K562 (cell line): Measurements from ENCODE around the gene PARP9. TPM values are rescaled to one million over a fixed set of nuclear protein-coding genes. Genes with fewer than 3 reads are reported as not detected.

Experiments used
- ATAC-seq: fragments of 200-7000 bp; cut with Tn5 transposase; 3 replicates; pipeline ENCODE4 v1.9.1; 2020; ENCODE audit warnings: moderate library complexity
- BruUV-seq: library from RNA; stranded (reverse); fragments of 400-500 nt; replicated peaks from 2 replicates; lab custom pipeline; 2021; lab: Mats Ljungman, UMichigan
- CTCF ChIA-PET: fragments of 300-600 bp; formaldehyde crosslinking; extraction: SDS; loops from one replicate; lab custom pipeline; 2021; ENCODE audit warnings: low intra/inter-chr PET ratio; lab: Yijun Ruan, JAX
- POLR2A ChIA-PET: fragments of 300-600, 350-650 bp; sonication (Branson Sonifier 250); formaldehyde crosslinking; extraction: SDS; loops from one replicate; lab custom pipeline; 2021; ENCODE audit warnings: antibody characterized with exemption, inconsistent platforms; lab: Yijun Ruan, JAX
- DNase-seq, 4 experiments: peaks; one replicate each; pipeline versions ENCODE4 v3.0.0 to v3.0.0-alpha.2; 2011 to 2018; ENCODE audit warnings: low spot score in 3 of 4, mixed read lengths in 3 of 4; ENCODE audit errors: extremely low read depth in 1 of 4
- FAIRE-seq: peaks from 2 replicates; lab custom pipeline; 2011; peaks lifted over from hg19 to GRCh38; lab: Jason Lieb, UNC
- H2AFZ ChIP-seq: 2 replicates; pipeline ENCODE4 v1.6.0; 2011; ENCODE audit warnings: low read depth, low read length, control low read depth, inconsistent platforms
- H3K27ac ChIP-seq: fragments of 200-600 bp; 3 replicates; pipeline ENCODE4 v1.8.0; 2011; ENCODE audit warnings: low read depth, mild to moderate bottlenecking, control low read depth, inconsistent platforms, low read length, moderate library complexity, mixed read lengths; ENCODE audit errors: extremely low read depth
- H3K27me3 ChIP-seq, 2 experiments: fragments of 300-600 bp in 1 of 2; 2 replicates in 1 of 2; 3 replicates in 1 of 2; pipeline versions ENCODE4 v1.6.0 to v1.8.0; 2011; ENCODE audit warnings: inconsistent platforms in 2 of 2, low read length in 2 of 2, mild to moderate bottlenecking in 1 of 2, mixed read lengths in 1 of 2, moderate library complexity in 1 of 2; ENCODE audit not compliant: control insufficient read depth in 2 of 2, insufficient read depth in 2 of 2
- H3K36me3 ChIP-seq: fragments of 300-600 bp; 3 replicates; pipeline ENCODE4 v1.8.0; 2011; ENCODE audit warnings: mild to moderate bottlenecking, low read length, inconsistent platforms; ENCODE audit not compliant: control insufficient read depth, insufficient read depth
- H3K4me1 ChIP-seq, 2 experiments: fragments of 200-600 bp in 1 of 2; replicated peaks in 1 of 2; 2 replicates in 1 of 2; 3 replicates in 1 of 2; pipeline versions ENCODE4 v1.5.1 to v1.8.0; 2011; ENCODE audit warnings: inconsistent platforms in 2 of 2, low read length in 2 of 2, mild to moderate bottlenecking in 1 of 2, mixed read lengths in 1 of 2, moderate library complexity in 1 of 2; ENCODE audit not compliant: control insufficient read depth in 2 of 2, insufficient read depth in 2 of 2
- H3K4me2 ChIP-seq: 2 replicates; pipeline ENCODE4 v1.6.1; 2011; ENCODE audit warnings: low read length, control low read depth, inconsistent platforms, mixed read lengths; ENCODE audit not compliant: insufficient read depth
- H3K4me3 ChIP-seq: fragments of 200-600 bp; sonication (generic), shearing (Covaris generic); 2 replicates; pipeline ENCODE4 v1.5.1; 2016; ENCODE audit warnings: control low read depth, inconsistent platforms
- H3K79me2 ChIP-seq: fragments of 200-600 bp; 3 replicates; pipeline ENCODE4 v1.8.0; 2011; ENCODE audit warnings: low read length, inconsistent platforms; ENCODE audit not compliant: control insufficient read depth, insufficient read depth
- H3K9ac ChIP-seq, 2 experiments: 2 replicates each; pipeline versions ENCODE4 v1.6.0 to v1.6.1; 2011; ENCODE audit warnings: low read depth in 2 of 2, low read length in 2 of 2, control low read depth in 1 of 2, inconsistent platforms in 1 of 2, mild to moderate bottlenecking in 1 of 2, mixed read lengths in 1 of 2; ENCODE audit not compliant: insufficient read depth in 1 of 2
- H3K9me1 ChIP-seq: one replicate; pipeline ENCODE4 v1.6.0; 2011; ENCODE audit warnings: inconsistent platforms, mild to moderate bottlenecking, low read length, moderate library complexity; ENCODE audit not compliant: control insufficient read depth, insufficient read depth
- H3K9me3 ChIP-seq: replicated peaks from 2 replicates; pipeline ENCODE4 v1.5.1; 2011; ENCODE audit warnings: low read depth, low read length, inconsistent platforms; ENCODE audit not compliant: control insufficient read depth, insufficient read depth
- H4K20me1 ChIP-seq: replicated peaks from 2 replicates; pipeline ENCODE4 v1.6.1; 2011; ENCODE audit warnings: low read length, inconsistent platforms, mixed read lengths; ENCODE audit not compliant: control insufficient read depth, insufficient read depth
- C11orf30 ChIP-seq: fragments of 450-650 bp; IDR thresholded peaks from 2 replicates; pipeline ENCODE4 v1.6.1; 2016; ENCODE audit warnings: low read depth, mild to moderate bottlenecking
- CXXC5 ChIP-seq: fragments of 250-450 bp; sonication (Bioruptor Pico); IDR thresholded peaks from 2 replicates; pipeline ENCODE4 v1.8.0; 2022; ENCODE audit warnings: inconsistent platforms, mild to moderate bottlenecking, moderate library complexity
- MEIS2 ChIP-seq: fragments of 450-650 bp; IDR thresholded peaks from 2 replicates; pipeline ENCODE4 v1.6.1; 2014; ENCODE audit warnings: mild to moderate bottlenecking; ENCODE audit not compliant: partially characterized antibody
- RBM39 ChIP-seq: fragments of 200-400 bp; formaldehyde crosslinking; optimal IDR thresholded peaks from 2 replicates; pipeline ENCODE3; 2018; ENCODE audit warnings: low read depth, low read length
- RNF219 ChIP-seq: fragments of 250-450 bp; sonication (Bioruptor Pico); IDR thresholded peaks from 2 replicates; pipeline ENCODE4 v1.5.0; 2022; ENCODE audit warnings: mild to moderate bottlenecking
- U2AF1 ChIP-seq: fragments of 200-400 bp; formaldehyde crosslinking; optimal IDR thresholded peaks from 2 replicates; pipeline ENCODE3; 2017; ENCODE audit warnings: mild to moderate bottlenecking, low read depth, low read length, moderate library complexity
- ZNF239 ChIP-seq: fragments of 250-450 bp; sonication (Bioruptor Pico); IDR thresholded peaks from 2 replicates; pipeline ENCODE4 v1.4.0; 2020; ENCODE audit warnings: mild to moderate bottlenecking
- WGBS: fragments of 100-300 bp; shearing (Covaris generic); methylation state at CpG from one replicate; pipeline ENCODE4 v1.1.6; 2016; ENCODE audit warnings: low coverage, mixed read lengths; ENCODE audit not compliant: insufficient coverage; ENCODE audit errors: missing lambda C conversion rate; 5-methylcytosine and 5-hydroxymethylcytosine counted together
- in situ Hi-C: fragments of 300-500 bp; cut with MboI; formaldehyde crosslinking; loops from 4 replicates; pipeline ENCODE4 v1.15.0; 2018; ENCODE audit warnings: inconsistent platforms, mixed read lengths
- intact Hi-C: fragments of 100-400 bp; cut with micrococcal nuclease; formaldehyde crosslinking; loops from 2 replicates; pipeline ENCODE4 v1.14.2; 2022
- polyA plus RNA-seq, 8 experiments: library from polyadenylated mRNA; depleted of rRNA in 4 of 8; stranded (reverse) in 5 of 8; unstranded in 3 of 8; fragments of >200 nt; fragmentation: Nextera tagmentation in 2 of 8; fragmentation: Illumina TruSeq in 1 of 8; extraction: Ambion mirVana in 2 of 8; extraction: Trizol in 1 of 8; gene quantifications; 2 replicates each; pipeline versions ENCODE4 v1.2.1 to v1.2.3, GENCODE V29; 2011 to 2014; ENCODE audit warnings: inconsistent platforms in 1 of 8, missing spikeins in 1 of 8
- total RNA-seq, 7 experiments: library from RNA; depleted of rRNA in 6 of 7; stranded (reverse); fragments of >200 nt in 6 of 7; fragmentation: Illumina TruSeq in 2 of 7; extraction: Trizol in 2 of 7; gene quantifications; 2 replicates each; pipeline versions ENCODE4 v1.2.1 to v1.2.3, GENCODE V29; 2011 to 2021; ENCODE audit warnings: low replicate concordance in 1 of 7
- TF ChIP-seq, protein P1 (sequence below): fragments of 150-350 bp; conservative IDR thresholded peaks from 2 replicates; pipeline ENCODE4 v1.6.1; 2014; ENCODE audit warnings: low read length

Gene PARP9
- total and polyA plus RNA-seq, 9 of the 15 experiments (the other 6 are each of a cell fraction or from before 2014, with no cell fraction given): 2.1 to 4.8 (median 3.4) TPM

DNA sequence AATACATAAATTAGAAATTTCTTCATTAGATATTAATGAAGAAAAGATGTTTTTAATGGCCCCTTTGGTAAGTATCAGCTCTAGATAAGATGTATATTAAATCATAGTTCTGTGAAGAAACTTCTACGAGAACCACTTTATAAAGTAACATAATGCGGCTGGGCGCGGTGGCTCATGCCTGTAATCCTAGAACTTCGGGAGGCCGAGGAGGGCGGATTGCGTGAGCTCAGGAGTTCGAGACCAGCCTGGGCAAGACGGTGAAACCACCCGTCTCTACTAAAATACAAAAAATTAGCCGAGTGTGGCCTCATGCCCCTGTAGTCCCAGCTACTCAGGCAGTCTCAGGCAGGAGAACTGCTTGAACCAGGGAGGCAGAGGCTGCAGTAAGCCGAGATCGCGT lies 51.8 kb downstream of the PARP9 start:
- DNase-seq (no peak), ATAC-seq (no peak), FAIRE-seq (no peak)
- Histone ChIP-seq H3K9me3 (no peaks in the 10 kb centered on the region), H3K9ac (peak overlapping the region in 1 of 2 experiments; percentile 85; a peak in 2 of 4 replicates), H4K20me1 (peaks cover 9% of the 10 kb centered on the region; the same call in 1 of the 2 replicates), H2AFZ (no peak overlapping the region), H3K4me2 (peak overlapping the region; percentile 29; the same call in 1 of the 2 replicates), H3K4me3 (no peak overlapping the region), H3K4me1 (peaks cover 12 to 18% of the 10 kb centered on the region in 2 experiments; a peak in 4 of 5 replicates), H3K27ac (no peak overlapping the region), H3K36me3 (no peaks in the 10 kb centered on the region), H3K27me3 (no peaks in the 10 kb centered on the region), H3K9me1 (no peaks in the 10 kb centered on the region), H3K79me2 (peaks cover 73% of the 10 kb centered on the region)
- in situ Hi-C loops: no loop called here
- BruUV-seq: no TSS peak
- intact Hi-C loops: no loop called here
- CTCF ChIA-PET: no interaction called here
- WGBS: 31% methylated on average over 14 of the region's 15 CpGs
- POLR2A ChIA-PET: interaction anchor here (0.6 kb wide), 1 partner anchor 15 kb away, joined by 3 read pairs; no protein-coding TSS in a partner anchor
- TF ChIP-seq ZNF239 (CRISPR knock-in tag): no peak

- FAIRE-seq: peak; percentile 82
- Histone ChIP-seq H3K4me2 (peak overlapping the region; percentile 46), H3K36me3 (no peaks in the 10 kb centered on the region), H3K9me1 (no peaks in the 10 kb centered on the region), H4K20me1 (peaks cover 9% of the 10 kb centered on the region; the same call in 1 of the 2 replicates), H3K27me3 (no peaks in the 10 kb centered on the region), H3K27ac (peak overlapping the region; percentile 56; the same call in 2 of the 3 replicates), H3K4me3 (no peak overlapping the region), H3K79me2 (peaks cover 85% of the 10 kb centered on the region), H3K4me1 (peaks cover 12 to 18% of the 10 kb centered on the region in 2 experiments; a peak in 4 of 5 replicates), H3K9ac (peak overlapping the region; percentile 23 to 70; a peak in 3 of 4 replicates), H2AFZ (no peak overlapping the region), H3K9me3 (no peaks in the 10 kb centered on the region)
- CTCF ChIA-PET: no interaction called here
- BruUV-seq: no TSS peak
- WGBS: 34% methylated on average over 8 of the region's 8 CpGs
- ATAC-seq: peak; percentile 9; the same call in 2 of the 3 replicates
- in situ Hi-C loops (no loop called here), intact Hi-C loops (no loop called here)
- peak in 1 of 4 experiments; percentile 38 for DNase-seq
- POLR2A ChIA-PET: interaction anchor here (0.7 kb wide), 2 partner anchors 569 to 678 kb away, joined by 3 read pairs; no protein-coding TSS in a partner anchor
- no peak for TF ChIP-seq RNF219 (CRISPR knock-in tag)
- no peak for TF ChIP-seq U2AF1
- peak; percentile 54 for TF ChIP-seq MEIS2
- no peak for TF ChIP-seq CXXC5 (CRISPR knock-in tag)
- TF ChIP-seq C11orf30: peak; percentile 83
- TF ChIP-seq RBM39: no peak
- TF ChIP-seq, protein P1, sequence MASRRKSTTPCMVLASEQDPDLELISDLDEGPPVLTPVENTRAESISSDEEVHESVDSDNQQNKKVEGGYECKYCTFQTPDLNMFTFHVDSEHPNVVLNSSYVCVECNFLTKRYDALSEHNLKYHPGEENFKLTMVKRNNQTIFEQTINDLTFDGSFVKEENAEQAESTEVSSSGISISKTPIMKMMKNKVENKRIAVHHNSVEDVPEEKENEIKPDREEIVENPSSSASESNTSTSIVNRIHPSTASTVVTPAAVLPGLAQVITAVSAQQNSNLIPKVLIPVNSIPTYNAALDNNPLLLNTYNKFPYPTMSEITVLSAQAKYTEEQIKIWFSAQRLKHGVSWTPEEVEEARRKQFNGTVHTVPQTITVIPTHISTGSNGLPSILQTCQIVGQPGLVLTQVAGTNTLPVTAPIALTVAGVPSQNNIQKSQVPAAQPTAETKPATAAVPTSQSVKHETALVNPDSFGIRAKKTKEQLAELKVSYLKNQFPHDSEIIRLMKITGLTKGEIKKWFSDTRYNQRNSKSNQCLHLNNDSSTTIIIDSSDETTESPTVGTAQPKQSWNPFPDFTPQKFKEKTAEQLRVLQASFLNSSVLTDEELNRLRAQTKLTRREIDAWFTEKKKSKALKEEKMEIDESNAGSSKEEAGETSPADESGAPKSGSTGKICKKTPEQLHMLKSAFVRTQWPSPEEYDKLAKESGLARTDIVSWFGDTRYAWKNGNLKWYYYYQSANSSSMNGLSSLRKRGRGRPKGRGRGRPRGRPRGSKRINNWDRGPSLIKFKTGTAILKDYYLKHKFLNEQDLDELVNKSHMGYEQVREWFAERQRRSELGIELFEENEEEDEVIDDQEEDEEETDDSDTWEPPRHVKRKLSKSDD: no peak
Observed at GRCh38 chr3:122510878-122511535, 53.1 kb downstream of the PARP9 start.
